Measurements from ENCODE around the gene TMEM273. TPM values are rescaled to one million over a fixed set of nuclear protein-coding genes. Genes with fewer than 3 reads are reported as not detected.

TMEM273 gene
- total RNA-seq, 1 experiment from 2014 or later, result not detected

DNA sequence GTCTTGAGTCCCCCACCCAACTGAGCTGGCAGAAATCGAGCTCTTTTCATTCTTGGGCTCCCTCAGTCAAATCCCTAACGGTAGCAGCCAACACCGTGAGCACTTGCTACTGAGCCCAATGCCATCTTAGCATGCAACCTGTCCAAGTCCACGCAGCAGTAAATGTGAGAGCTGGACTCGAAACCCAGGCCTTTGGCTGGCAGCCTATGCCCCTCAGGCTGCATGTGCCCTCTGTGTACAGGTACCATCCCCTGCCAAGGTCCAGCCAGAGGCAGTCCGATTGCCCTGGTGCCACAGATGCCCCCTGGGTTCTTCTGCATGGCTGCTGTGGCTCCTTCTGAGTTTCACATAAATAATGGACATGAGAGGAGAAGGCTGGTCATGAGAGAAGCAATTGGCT, 1.2 kb upstream of the TMEM273 start:
- H4K20me1 ChIP-seq (ENCODE audit: insufficient read depth), result no peaks in the 10 kb centered on the region
- no peak overlapping the region for H3K4me3 ChIP-seq (replicated peaks in 1 of 2; ENCODE audit: low read depth in 1 of 2, low read length in 2 of 2)
- H3K36me3 ChIP-seq (ENCODE audit: control insufficient read depth in 1 of 2, insufficient read depth in 2 of 2, low read length in 2 of 2), result no peaks in the 10 kb centered on the region
- DNase-seq (ENCODE audit: low read depth, low spot score) (no peak), ATAC-seq (no peak)
- CTCF ChIA-PET, result no interaction called here
- BruUV-seq (replicated peaks), result no TSS peak
- TF ChIP-seq RAD21 (IDR thresholded peaks at IDR 0.05; ENCODE audit: low read depth) (no peak), CEBPB (IDR thresholded peaks at IDR 0.05; ENCODE audit: low read depth) (no peak), SP1 (IDR thresholded peaks at IDR 0.05; ENCODE audit: low read depth) (no peak), SRF (IDR thresholded peaks at IDR 0.05; ENCODE audit: low read depth) (no peak), ZBTB33 (IDR thresholded peaks at IDR 0.05; ENCODE audit: extremely low read depth, insufficient replicate concordance, low read length) (no peak), EZH2 (IDR thresholded peaks at IDR 0.05) (no peak), SIN3A (IDR thresholded peaks at IDR 0.05; ENCODE audit: low read depth) (no peak), CBX3 (IDR thresholded peaks at IDR 0.05; ENCODE audit: low read depth) (no peak)
- TF ChIP-seq, protein P1, sequence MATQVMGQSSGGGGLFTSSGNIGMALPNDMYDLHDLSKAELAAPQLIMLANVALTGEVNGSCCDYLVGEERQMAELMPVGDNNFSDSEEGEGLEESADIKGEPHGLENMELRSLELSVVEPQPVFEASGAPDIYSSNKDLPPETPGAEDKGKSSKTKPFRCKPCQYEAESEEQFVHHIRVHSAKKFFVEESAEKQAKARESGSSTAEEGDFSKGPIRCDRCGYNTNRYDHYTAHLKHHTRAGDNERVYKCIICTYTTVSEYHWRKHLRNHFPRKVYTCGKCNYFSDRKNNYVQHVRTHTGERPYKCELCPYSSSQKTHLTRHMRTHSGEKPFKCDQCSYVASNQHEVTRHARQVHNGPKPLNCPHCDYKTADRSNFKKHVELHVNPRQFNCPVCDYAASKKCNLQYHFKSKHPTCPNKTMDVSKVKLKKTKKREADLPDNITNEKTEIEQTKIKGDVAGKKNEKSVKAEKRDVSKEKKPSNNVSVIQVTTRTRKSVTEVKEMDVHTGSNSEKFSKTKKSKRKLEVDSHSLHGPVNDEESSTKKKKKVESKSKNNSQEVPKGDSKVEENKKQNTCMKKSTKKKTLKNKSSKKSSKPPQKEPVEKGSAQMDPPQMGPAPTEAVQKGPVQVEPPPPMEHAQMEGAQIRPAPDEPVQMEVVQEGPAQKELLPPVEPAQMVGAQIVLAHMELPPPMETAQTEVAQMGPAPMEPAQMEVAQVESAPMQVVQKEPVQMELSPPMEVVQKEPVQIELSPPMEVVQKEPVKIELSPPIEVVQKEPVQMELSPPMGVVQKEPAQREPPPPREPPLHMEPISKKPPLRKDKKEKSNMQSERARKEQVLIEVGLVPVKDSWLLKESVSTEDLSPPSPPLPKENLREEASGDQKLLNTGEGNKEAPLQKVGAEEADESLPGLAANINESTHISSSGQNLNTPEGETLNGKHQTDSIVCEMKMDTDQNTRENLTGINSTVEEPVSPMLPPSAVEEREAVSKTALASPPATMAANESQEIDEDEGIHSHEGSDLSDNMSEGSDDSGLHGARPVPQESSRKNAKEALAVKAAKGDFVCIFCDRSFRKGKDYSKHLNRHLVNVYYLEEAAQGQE (IDR thresholded peaks at IDR 0.05; ENCODE audit: low read depth), result no peak
- peaks cover 10% of the 10 kb centered on the region; the same call in 1 of the 2 replicates for H3K27me3 ChIP-seq (ENCODE audit: insufficient read depth, low read length)
- no peak overlapping the region for H3K9ac ChIP-seq (ENCODE audit: low read length)
- no peak overlapping the region for H3K4me2 ChIP-seq (ENCODE audit: low read length)
- H3K9me2 ChIP-seq (ENCODE audit: insufficient read depth), result no peaks in the 10 kb centered on the region
- H3K4me1 ChIP-seq (ENCODE audit: control insufficient read depth in 1 of 2, insufficient read depth in 2 of 2, low read length in 2 of 2), result no peaks in the 10 kb centered on the region
- no peak overlapping the region for H3K27ac ChIP-seq (ENCODE audit: low read depth, low read length)
- intact Hi-C loops (cut with micrococcal nuclease), result no loop called here
- POLR2A ChIA-PET, result no interaction called here
- H3K79me2 ChIP-seq (ENCODE audit: insufficient read depth, low read length), result no peaks in the 10 kb centered on the region
- H2AFZ ChIP-seq (ENCODE audit: low read depth, low read length, poor library complexity, severe bottlenecking), result no peak overlapping the region
- no peaks in the 10 kb centered on the region for H3K9me3 ChIP-seq (ENCODE audit: control insufficient read depth in 1 of 2, insufficient read depth in 1 of 2, low read depth in 1 of 2, low read length in 2 of 2)
- RAD21 ChIA-PET (ENCODE audit: low non-redundant PET in 1 of 2, low total read pairs in 2 of 2, uncharacterized antibody in 2 of 2, unreplicated experiment in 2 of 2), result no interaction called here
